ENCODE data around the gene SEH1L. TPM values are rescaled to one million over a fixed set of nuclear protein-coding genes. Genes with fewer than 3 reads are reported as not detected.

Gene SEH1L
- polyA plus RNA-seq, 1 donor = 46.4 TPM

DNA sequence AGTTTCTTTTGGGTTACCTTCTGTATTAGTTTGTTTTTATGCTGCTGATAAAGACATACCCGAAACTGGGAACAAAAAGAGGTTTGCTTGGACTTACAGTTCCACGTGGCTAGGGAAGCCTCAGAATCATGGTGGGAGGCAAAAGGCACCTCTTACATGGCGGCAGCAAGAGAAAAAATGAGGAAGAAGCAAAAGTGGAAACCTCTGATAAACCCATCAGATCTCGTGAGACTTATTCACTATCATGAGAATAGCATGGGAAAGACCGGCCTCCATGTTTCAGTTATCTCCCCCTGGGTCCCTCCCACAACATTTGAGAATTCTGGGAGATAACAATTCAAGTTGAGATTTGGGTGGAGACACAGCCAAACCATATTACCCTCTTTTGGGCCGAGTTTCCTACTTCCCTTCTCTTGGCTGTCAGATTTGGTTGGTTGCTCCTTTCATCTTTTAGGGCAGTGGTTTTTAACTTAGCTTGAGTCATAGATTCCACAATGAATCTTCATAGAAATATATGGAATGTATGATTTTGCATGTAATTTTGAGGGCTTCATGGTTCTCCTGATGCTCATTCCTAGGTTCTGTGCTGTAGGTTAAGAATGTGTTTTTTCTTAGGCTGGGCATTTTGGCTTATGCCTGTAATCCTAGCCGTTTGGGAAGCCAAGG is 87.6 kb downstream of the SEH1L start:
- DNase-seq = no peak

DNA sequence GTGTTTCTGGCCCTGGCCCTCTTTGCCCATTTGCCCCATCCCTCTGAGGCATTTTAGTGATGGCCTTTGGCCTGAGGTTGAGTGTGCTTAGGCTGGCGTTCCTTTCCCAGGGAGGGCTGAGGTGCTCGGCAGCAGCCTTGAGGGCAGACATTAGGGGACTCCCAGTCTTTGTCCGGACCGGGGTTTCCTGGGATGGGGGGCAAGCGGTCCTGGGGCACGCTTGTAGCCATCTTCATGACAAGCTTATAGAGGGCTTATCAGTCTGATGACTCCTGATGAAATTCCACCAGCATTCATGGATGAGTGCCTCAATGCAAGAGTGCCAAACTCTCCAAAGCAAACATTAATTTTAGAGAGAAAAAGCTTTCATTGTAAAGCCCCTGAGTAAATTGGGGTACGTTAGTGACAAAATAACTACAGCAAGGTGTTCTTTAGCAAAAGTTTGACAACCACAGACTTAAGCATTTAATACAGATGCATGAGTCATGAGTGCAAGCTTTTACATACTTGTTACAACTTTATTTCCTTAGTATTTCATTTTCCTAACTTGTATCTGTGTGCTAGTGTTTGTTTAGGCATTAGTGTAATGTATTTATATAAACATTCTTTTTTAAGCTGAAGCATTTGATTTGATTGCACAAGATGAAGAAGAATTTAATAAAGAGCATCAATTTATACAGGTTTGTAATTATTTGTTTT is 89.0 kb downstream of the SEH1L start:
- DNase-seq = no peak

Other genes with a start within 250 kb of the SEH1L start
- 16.6 TPM for gene CEP76, start 245.3 kb upstream of the SEH1L start, polyA plus RNA-seq (ENCODE audit: insufficient read length)
- 80.5 TPM for gene PSMG2, start 245.0 kb upstream of the SEH1L start, polyA plus RNA-seq (ENCODE audit: insufficient read length)
- gene PTPN2, start 63.8 kb upstream of the SEH1L start, polyA plus RNA-seq (ENCODE audit: insufficient read length) = 75.3 TPM
- gene CEP192, start 43.4 kb downstream of the SEH1L start, polyA plus RNA-seq (ENCODE audit: insufficient read length) = 46.6 TPM